NCI-H1417 treated with DMSO at 0.1 percent for 48 hours (cell line): ENCODE results near the gene ATP2C2.

Experiments used
- DNase-seq: peaks from one replicate; lab custom pipeline; 2025; lab: John Stamatoyannopoulos, UW

ATP2C2 gene

DNA sequence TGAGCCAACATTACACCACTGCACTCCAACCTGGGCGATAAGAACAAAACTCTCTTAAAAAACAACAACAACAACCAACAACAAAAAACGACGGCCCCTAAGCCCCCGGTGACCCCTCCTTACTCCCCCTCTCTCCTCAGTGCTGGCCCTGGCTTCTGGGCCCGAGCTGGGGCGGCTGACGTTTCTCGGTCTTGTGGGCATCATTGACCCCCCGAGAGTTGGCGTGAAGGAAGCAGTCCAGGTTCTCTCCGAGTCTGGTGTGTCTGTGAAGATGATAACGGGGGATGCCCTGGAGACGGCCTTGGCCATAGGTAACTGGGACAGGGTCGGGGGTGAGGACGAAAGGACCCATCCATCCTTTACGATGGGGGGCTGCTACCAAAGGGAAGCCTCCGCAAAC is 83.4 kb downstream of the ATP2C2 start:
- DNase-seq: no peak

DNA sequence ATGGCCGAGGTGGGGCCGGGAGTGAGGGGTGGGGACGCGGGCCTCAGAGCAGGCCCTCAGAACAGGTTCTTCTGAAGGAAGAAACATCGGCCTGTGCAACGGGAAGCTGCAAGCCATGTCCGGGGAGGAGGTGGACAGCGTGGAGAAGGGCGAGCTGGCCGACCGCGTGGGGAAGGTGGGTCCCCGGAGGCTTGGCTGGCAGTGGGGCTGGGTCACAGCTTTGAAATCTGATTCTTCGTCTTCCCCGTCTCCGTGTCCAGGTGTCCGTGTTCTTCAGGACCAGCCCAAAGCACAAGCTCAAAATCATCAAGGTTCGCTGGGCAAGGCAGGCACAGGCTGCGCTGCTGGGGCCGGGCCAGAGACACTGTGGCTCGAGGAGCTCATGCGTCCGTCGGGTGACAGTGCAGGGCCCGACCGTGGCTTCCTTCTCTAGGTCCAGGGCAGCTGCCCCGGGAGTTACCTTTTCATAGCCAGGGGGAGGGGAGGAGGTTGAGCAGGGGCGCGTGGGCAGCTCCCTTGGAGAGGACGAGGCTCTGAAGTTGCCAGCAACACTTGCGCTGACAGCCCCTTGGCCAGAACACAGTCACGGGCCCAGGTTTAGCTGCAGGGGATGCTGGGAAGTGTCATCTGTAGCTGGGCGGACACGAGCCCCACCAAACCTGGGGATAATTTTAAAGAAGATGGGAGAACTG is 84.9 kb downstream of the ATP2C2 start:
- DNase-seq: no peak

DNA sequence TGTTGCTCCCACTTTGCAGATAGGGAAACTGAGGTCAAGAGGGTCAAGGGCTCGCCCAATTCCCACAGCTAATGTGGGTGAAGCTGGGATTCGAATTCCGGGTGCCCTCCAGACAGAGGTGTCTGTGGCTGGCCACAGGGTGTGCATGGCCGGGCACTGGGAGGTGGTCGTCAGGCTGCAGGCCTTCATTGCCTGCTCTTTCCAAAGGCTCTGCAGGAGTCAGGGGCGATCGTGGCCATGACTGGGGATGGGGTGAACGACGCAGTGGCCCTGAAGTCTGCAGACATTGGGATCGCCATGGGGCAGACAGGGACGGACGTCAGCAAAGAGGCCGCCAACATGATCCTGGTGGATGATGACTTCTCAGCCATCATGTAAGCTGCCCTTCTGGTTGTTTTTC is 86.3 kb downstream of the ATP2C2 start:
- DNase-seq: no peak

DNA sequence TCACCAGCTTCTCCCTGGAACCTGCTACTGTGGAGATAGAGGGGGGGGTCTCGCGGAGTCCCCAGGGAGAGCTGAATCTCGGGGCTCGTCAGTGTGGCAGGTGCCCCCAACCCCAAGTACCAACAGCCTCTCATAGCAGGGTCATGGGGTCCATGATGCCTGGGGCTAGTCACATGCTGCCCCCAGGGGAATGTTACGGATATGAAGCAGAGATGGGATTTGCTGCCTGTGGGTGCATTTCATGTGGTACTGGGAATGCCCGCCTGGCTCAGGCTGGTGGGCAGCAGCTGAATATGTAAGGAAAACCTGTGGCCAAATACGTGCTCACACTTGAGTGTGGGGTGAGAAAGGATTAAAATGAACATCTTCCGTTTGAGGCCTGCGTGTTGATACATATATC is 86.7 kb downstream of the ATP2C2 start:
- DNase-seq: no peak

DNA sequence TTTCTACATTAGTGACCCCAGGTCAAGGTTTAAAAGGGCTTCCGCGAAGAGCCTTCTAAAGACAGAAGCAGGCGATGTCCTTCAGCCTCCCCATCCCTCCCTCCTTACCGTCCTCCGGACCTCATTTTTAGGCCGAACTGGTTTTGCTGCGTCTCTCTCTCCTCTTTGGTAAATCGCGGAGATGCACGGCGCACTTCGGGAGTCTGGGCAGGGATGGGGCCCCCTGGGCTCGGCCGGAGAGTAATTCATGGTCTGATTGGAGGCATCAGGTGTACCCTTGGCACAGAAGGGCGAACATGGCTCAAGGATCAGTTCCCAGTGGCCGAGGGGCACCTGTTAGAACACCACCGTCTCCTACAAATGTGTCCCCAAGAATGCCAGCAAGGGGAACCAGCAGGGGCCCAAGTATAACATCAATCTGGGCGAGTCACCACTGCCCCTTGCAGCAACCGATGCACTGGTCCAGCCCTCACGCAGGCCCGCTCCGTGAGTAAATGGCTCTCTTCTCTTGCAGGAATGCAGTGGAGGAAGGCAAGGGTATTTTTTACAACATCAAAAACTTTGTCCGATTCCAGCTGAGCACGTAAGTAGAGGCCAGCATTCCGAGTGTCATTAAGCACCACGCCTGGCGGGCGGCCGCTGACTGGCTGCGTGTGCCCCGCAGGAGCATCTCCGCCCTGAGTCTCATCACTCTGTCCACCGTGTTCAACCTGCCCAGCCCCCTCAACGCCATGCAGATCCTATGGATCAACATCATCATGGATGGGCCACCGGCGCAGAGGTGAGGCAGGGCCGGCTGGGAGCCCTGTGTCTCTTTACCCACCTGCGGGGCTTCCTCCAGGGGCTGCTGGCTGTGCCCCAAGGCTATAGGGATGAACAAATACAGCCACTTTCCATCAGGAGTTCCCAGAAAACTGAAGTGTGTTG is 90.5 kb downstream of the ATP2C2 start:
- DNase-seq: no peak

DNA sequence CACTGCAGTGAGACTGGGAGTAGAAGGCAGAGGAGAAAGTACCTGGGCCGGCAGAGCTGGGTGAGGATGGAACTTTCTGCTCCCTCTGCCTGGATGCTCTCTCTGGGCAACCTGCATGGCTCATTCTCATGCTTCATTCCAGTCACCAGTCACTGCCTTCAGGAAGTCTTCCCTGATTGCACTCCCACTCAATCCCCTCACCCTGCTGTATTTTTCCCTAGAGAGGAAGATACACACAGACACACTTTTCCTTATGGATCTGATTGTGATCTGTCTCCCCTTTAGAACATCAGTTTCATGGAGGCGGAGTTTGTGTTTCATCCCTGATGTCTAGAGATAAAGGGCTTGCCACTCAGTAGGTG is 91.2 kb downstream of the ATP2C2 start:
- DNase-seq: no peak

DNA sequence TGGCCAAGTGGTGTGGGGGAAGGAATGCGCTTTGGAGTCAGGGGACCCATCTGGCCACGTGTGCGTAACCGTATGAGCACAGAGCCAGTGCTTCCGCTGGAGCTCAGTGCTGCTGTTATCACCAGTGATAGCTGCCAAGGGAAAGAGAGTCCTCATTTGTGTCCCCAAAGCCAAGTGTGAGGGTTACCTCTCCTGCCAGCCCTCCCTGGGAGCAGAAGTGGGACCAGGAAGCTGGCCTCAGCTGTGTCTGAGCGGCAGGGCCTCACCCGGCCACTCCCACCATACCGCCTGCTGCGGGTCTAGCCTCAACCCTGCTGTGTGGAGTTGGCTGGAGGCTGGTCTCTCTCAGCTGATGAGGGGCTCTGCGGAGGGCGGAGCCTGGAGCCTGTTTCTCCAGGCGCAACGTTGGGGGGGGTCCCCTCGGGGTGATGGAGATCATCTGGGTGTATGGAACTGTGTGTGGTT is 91.6 kb downstream of the ATP2C2 start:
- no peak for DNase-seq

DNA sequence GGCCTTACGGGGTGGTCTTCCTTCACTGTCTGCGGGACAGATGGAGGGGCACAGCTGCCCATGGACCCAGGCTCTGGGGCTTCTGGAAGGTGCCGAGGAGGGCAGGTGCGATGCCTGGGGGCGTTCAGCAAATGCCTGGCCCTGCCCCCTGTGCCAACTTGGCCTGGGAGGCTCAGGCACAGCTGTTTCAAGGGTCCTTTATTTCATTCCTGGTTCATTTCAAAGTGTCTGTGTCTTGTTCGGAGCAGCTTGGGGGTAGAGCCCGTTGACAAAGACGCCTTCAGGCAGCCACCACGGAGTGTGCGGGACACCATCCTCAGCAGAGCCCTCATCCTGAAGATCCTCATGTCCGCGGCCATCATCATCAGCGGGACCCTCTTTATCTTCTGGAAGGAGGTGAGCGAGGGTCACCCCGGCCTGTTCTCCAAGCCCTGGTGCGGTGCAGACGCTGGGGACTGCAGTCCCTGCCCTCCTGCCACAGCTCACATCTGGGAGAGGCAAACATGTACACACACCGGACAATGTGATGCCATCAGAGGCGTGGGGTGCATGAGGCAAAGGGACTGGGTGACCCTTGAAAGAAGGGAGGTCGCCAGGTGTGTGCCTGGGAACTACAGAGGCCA is 92.2 kb downstream of the ATP2C2 start:
- DNase-seq: no peak

DNA sequence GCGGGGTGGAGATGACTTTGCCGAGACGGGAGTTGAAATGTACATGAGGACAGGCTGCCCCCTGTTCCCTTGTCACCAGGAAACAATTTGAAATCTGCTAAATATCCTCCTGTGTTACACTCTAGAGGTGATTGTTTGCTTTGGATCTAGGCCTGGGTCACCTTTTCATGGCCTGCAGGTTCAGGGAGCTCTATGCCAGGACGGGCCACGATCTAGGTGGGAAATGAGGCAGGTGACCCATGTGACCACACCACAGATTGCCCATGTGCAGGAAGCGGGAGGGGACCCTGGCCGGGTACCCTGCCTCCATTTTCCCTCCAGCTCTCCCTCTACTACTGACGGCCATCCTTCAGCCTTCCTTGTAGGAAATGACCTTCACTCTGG is 92.7 kb downstream of the ATP2C2 start:
- DNase-seq: no peak

DNA sequence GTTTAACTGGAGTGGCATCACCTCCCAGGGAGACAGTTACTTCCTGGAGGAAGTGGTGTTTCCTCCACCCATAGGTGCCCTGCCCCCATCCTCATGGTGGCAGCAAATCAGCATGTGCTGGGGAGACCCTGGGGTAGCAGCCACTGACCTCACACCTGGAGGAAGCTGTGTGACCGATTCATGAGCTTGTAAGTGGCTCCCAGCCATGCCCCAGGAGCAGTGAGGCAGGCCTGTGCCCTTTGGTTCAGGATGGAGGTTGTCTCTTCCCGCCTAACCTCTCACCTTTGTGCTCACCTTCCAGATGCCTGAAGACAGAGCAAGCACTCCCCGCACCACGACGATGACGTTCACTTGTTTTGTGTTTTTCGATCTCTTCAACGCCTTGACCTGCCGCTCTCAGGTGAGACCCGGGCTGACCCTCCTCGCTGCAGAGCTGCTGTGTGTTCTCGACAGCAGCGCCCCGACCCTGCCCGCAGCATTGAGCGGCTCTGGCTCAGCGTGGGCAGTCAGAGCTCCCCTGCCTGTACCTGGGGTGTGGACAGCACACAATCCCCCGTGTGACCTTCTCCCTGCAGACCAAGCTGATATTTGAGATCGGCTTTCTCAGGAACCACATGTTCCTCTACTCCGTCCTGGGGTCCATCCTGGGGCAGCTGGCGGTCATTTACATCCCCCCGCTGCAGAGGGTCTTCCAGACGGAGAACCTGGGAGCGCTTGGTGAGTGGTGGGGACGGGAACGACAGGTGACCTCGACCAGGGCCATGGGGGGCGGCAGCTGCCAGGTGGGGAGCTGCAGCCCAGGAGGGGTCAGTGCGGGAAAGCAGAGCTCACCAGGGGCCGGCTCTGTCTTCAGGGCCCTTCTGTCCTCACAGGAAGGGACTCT is 93.3 kb downstream of the ATP2C2 start:
- DNase-seq: no peak

DNA sequence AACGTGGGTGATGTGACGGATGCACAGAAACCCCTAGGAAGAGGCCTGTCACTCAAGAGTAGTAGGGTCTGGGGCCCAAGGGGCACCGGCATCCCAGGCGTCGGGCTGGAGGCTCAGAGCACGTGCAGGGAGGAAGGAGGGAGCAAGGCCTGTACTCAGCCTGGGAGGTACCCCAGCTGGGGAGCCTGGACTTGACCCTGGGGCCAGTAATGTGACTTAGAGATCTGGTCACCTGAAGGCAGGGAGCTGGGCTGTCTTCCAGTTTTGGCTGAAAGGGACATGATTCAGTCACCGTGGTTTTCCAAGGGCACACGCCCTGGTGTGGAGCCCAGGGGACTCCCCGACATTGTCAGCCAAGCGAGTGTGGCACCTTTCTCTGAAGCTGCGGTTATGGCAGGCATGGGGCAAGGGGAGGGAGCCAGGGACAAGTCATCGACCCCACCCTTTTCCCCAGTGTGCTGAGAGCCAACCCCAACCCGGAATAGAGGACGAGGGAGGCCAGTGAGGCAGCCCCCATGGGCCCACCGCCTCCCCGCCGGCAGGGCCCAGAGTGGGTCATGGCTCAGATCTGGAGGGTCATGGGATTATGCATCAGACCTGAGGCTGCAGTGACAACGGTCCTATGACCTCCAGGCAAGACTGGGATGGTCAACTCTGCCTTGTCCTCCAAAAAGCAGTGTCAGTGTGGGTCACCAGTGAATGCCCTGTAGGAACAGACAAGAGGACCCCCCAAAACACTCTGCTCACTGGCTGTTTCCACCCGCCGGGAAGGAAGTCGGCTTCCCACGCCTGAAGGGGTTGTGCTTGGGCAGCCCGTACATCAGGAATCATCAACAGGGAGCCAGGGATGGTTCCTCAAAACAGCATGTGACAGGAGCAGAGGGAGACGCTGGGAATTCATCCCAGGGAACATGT is 94.2 kb downstream of the ATP2C2 start:
- no peak for DNase-seq

DNA sequence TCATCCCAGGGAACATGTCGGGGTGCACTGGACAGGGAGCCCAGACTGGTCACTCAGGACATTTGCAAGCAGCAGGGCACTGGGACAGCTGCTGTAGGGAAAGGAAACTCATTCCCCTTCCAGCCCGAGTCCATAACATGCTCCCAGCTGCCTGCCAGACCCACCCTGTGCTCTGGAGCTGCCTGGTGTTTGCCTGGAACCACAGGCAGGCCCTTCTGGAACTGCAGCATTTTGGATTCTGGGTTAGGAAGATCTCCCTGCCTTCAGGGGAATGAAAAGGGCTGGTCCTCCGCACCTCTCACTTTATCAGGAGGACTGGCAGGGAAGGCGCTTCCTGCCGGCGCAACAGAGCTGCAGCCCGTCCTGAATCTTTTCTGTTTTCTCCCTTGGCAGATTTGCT is 94.9 kb downstream of the ATP2C2 start:
- no peak for DNase-seq

DNA sequence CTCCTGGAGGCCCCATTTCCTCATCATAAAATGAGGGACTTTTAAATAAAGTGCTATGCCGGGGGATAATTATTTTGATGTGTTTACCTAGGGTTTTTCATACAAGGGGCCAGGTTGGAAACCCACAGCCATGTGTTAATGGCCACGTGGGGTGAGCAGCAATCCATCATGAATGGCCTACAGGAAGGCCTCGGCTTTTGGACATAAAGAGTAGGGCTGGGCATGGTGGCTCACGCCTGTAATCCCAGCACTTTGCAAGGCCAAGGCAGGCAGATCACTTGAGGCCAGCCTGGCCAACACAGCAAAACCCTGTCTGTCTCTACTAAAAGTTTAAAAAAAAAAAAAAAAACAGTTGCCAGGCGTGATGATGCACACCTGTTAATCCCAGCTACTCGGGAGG is 95.8 kb downstream of the ATP2C2 start:
- DNase-seq: no peak

DNA sequence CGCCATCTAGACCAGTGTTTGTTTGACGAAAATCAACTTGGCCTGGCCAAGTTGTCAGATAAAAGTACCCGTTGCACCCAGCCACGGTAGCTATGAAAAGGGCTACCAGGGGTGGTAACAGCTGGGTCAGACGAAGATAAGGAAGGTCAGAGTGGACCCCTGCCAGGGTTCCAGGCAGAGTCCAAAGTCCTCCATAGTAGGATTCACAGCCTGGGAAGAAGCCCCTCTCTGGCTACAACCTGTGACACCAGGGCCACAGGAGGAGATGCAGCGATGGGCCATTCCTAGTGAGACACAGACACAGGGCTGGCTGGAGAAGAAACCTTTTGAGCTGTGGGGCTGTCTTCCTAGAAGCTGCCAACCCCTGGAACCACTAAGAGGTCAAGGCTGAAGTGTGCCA is 96.8 kb downstream of the ATP2C2 start:
- no peak for DNase-seq

DNA sequence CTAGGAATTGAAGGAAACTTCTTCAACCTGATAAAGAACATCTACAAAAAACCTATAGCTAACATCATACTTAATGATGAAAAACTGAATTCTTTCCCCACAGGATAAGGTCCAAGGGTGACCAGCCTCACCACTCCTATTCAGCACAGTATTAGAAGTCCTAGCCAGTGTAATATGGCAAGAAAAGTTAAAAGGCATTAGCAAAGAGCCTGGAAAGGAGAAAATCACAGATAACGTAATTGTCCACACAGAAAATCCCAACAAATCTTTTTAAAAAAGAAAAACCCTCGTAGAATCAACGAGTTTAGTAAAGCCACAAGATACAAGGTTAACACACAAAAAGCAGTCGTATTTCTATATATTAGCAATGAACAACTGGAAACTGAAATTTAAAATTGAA is 98.4 kb downstream of the ATP2C2 start:
- no peak for DNase-seq

DNA sequence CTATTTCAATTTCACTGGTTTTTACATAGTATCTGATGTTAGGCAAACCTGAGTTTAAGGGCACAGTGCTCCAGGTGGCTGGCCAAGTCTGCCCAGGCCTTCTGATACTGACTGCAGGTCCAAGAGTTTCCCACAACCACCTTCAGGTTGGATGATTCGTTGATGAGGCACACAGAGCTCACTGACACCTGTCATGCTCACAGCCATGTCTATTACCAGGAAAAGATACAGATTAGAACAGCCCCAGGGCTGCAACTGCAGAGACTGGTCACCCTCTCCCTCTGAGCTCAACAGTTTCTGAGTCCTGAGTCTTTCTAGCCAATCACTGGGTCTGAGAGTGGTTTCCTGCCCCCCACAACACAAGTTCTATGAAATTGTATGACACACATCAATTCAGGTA is 98.9 kb downstream of the ATP2C2 start:
- DNase-seq: no peak

DNA sequence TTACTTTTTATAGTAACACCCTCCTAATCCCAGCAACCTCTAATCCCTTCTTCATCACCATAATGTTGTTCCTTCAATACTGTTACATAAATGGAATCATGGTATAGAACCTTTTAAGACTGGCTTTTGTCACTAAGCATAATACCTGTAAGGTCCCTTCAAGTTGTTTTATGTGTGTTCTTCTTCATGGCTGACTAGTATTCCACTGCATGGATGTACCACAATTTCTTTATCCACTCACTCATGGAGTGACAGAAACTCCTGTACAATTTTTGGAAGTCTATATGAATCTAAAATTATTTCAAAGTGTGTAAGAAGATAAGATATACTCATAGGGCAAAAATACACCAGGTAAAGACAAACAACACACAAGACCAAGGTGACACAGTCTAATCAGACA is 99.4 kb downstream of the ATP2C2 start:
- DNase-seq: no peak

DNA sequence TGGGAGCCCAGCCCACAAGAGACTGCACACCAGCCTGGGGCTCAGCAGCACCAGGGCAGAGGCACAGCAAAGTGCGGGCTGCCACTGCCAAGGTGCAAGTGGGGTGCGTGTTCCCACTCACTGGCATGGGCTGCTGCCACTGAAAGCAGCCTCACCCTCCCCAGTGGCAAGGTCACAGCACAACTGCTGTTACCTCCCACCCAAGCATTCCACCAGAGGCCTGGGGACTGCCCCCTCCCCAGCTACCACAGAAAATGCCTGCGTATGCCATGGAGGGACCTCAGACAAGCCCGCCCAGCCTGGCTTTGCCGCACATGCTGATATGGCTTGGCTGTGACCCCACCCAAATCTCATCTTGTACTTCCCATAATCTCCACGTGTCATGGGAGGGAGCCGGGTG is 103.0 kb downstream of the ATP2C2 start:
- DNase-seq: no peak

DNA sequence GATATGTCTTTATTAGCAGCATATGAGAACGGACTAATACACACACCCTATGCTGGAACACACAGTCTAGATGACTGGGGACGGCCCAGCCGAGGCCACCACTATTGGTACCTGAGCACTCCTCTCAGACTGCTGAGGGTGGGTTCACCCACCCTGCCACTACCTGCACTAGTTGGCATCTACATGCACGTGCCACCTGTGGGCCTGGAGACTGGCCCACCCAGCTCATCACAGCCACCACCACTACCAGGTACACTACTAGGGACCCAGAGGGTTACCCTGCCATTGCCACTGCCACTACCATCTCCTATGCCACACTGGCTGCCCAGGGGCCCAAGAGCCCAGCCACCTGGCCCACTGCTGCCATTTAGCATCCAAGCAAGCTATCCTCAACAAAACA is 103.6 kb downstream of the ATP2C2 start:
- DNase-seq: no peak

DNA sequence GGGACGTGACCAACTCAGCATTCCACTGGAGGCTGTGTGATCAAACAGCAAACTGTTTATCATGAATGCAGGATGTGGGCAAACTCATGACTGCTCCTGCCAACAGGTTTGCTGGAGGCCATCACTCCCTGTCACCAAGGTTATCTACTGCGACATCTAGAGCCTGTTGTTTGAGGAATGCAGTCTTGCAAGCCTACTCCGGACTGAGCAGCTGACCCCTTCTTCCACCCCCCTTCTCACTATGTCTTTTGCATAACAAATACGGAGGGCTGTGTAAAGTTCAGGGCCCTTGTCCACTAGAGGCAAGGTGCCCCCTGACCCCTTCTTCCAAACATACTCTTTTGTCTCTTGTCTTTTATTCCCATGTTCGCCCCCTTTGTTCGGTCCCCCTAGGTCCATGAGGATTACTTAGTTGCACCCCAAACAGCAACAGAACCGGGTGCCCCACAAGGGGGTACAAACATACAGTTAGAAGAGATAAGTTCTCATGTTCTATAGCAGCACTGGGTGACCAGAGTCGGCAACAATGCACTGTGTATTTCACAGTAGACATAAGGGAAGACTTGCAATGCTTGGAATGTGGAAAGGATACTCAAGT is 107.4 kb downstream of the ATP2C2 start:
- DNase-seq: no peak

DNA sequence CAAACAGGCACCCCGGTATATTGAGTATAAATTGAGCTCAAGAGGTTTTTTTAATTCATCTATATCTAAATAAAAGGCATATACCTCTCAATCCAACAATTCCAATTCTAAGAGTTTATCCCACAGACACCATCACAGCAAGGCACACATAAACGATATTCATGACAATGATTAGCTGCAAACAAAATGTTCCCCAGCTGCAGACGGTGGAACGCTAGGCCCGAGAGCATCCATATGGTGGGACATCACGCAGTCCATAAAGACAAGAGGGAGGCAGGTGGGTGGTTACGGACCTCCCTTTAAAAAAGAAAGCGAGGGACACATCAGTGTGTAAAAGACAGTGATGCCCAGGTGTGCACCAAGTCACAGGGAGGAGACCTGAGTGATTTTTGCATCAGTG is 108.1 kb downstream of the ATP2C2 start:
- no peak for DNase-seq
